ENCODE results near the gene PDRG1. TPM values are rescaled to one million over a fixed set of nuclear protein-coding genes. Genes with fewer than 3 reads are reported as not detected.

The PDRG1 gene
- total and polyA plus RNA-seq, 8 donors = 9.1 to 19.1 (median 16.1) TPM

DNA sequence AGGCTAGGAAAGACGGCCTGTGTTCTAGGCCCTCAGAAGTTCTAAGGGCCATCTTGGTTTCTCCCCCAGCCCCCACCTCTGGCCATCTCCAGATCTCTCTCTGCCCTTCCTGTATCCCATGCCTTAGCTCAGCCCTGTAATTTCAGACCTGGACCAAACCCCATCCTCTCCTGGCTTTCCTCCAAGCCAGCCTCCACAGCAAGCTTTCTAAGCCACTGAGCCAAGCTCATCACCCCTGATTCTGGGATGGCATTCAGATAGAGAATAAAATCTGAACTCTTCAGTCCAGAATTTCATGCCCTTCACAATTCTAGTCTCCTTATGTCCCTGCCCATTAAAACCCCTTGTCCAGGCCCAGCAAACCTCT lies 39.5 kb upstream of the PDRG1 start:
- H3K4me1 ChIP-seq = peaks cover 0 to 5% of the 10 kb centered on the region in 2 donors
- ATAC-seq (no peak), DNase-seq (no peak)
- H3K9me3 ChIP-seq = no peaks in the 10 kb centered on the region
- intact Hi-C loops (cut with DNase I) = no loop called here
- H3K36me3 ChIP-seq = no peaks in the 10 kb centered on the region
- H3K4me3 ChIP-seq = no peak overlapping the region
- TF ChIP-seq, protein P1, sequence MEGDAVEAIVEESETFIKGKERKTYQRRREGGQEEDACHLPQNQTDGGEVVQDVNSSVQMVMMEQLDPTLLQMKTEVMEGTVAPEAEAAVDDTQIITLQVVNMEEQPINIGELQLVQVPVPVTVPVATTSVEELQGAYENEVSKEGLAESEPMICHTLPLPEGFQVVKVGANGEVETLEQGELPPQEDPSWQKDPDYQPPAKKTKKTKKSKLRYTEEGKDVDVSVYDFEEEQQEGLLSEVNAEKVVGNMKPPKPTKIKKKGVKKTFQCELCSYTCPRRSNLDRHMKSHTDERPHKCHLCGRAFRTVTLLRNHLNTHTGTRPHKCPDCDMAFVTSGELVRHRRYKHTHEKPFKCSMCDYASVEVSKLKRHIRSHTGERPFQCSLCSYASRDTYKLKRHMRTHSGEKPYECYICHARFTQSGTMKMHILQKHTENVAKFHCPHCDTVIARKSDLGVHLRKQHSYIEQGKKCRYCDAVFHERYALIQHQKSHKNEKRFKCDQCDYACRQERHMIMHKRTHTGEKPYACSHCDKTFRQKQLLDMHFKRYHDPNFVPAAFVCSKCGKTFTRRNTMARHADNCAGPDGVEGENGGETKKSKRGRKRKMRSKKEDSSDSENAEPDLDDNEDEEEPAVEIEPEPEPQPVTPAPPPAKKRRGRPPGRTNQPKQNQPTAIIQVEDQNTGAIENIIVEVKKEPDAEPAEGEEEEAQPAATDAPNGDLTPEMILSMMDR (IDR thresholded peaks at IDR 0.05) = no peak
- H3K27ac ChIP-seq = no peak overlapping the region
- H3K27me3 ChIP-seq = peaks cover 19 to 34% of the 10 kb centered on the region in 2 donors

DNA sequence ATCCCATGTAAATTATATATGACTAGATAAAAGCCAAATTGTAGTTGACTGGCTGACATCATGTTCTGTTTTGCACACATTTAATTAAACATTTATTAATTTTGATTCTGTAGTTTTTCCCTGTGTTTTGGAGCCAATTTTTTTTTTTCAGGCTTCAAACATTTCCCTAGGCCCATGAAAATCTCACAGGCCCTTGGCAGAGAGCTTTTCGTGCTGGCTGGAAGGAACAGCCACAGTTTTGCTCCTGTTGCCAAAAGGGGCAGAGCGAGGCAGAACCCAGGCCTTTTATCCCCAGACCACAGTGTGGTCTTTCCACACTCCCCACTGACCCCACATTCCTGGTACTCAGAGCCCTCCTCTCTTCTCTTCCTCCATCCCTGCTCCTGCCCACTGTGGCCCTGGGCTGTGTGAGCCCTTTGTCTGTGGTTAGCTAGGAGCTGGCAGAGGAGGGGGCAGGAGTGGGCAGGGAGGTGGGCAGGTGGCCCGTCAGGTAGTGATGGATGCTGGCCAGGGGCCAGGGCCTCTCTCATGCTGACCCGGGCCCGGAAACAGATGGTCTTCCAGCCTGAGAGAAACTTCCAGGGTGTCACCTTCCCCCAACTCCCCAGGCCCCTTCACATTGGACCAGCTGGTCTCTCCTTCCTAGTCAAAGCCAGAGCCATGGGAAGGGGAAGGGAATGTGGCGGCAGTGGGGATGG lies 38.9 kb upstream of the PDRG1 start:
- intact Hi-C loops (cut with DNase I) = no loop called here
- peaks cover 0 to 5% of the 10 kb centered on the region in 2 donors for H3K4me1 ChIP-seq
- H3K36me3 ChIP-seq = no peaks in the 10 kb centered on the region
- H3K4me3 ChIP-seq = no peak overlapping the region
- no peak overlapping the region for H3K27ac ChIP-seq
- TF ChIP-seq, protein P1 (IDR thresholded peaks at IDR 0.05) = no peak
- H3K9me3 ChIP-seq = no peaks in the 10 kb centered on the region
- DNase-seq (peak in 1 of 4 donors; percentile 9), ATAC-seq (no peak)
- peaks cover 19 to 28% of the 10 kb centered on the region in 2 donors for H3K27me3 ChIP-seq

DNA sequence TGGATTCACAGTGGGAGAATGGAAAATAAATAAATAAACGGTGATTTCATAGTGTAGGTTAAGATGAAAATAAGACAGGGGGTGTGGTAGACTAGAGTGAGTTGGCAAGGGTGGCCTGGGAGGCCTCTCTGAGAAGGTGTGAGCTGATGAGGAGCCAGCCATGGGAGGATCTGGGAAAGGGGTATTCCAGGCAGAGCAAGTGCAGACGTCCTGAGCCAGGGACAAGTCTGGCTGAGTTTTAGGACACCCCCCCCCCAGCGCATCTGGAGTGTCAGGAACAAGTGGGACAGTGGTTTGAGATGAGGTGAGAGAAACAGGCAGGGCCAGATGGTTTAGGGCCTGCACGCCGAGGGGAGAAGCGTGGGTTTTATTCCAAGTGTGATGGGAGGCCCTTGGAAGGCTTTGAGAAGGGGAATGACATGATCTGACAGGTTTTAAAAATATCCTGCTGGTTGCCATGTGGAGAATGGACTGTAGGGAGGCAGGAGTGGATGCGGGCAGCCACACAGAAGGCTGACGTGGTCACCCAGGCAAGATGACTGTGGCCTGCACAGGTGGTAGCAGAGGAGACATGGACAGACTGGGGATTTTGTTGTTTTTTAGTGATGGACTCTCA lies 37.3 kb upstream of the PDRG1 start:
- no peak overlapping the region for H3K27ac ChIP-seq
- intact Hi-C loops (cut with DNase I) = no loop called here
- no peaks in the 10 kb centered on the region for H3K9me3 ChIP-seq
- ATAC-seq (no peak), DNase-seq (no peak)
- no peak overlapping the region for H3K4me3 ChIP-seq
- TF ChIP-seq, protein P1 (IDR thresholded peaks at IDR 0.05) = no peak
- H3K36me3 ChIP-seq = no peaks in the 10 kb centered on the region
- no peaks in the 10 kb centered on the region for H3K4me1 ChIP-seq
- H3K27me3 ChIP-seq = peaks cover 6 to 12% of the 10 kb centered on the region in 2 donors

DNA sequence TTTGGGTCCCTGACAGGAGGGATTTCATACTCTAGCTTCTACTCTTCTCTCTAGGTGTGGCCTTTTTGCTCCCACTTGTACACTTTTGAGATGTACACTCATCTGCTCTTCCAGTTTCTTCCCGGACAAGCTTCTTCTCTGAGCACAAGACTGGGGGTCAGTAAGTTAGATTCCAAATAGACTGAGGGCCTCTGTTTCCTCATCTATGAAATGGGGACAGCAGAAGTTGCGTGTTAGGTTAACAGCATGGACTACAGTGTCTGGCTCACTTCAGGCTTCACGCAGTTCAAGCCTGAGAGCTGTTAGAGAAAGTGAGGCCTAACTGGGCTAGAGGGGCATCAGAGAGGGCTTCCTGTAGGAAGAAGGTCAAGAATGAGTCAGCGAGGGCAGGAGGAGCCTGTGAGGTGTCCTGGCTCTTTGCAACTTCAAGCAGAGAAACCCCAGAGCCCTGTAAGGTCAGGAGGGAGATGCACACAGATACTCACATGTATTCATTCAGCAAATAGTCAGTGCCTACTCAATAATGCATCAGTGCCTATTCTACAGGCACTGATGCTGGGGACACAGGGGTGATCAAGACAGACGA lies 36.7 kb upstream of the PDRG1 start:
- Histone ChIP-seq H3K4me3 (no peak overlapping the region), H3K27ac (no peak overlapping the region), H3K9me3 (no peaks in the 10 kb centered on the region), H3K27me3 (peaks cover under 1 to 6% of the 10 kb centered on the region in 2 donors), H3K36me3 (no peaks in the 10 kb centered on the region), H3K4me1 (no peaks in the 10 kb centered on the region)
- TF ChIP-seq, protein P1 (IDR thresholded peaks at IDR 0.05) = no peak
- ATAC-seq (no peak), DNase-seq (no peak)
- intact Hi-C loops (cut with DNase I) = no loop called here

DNA sequence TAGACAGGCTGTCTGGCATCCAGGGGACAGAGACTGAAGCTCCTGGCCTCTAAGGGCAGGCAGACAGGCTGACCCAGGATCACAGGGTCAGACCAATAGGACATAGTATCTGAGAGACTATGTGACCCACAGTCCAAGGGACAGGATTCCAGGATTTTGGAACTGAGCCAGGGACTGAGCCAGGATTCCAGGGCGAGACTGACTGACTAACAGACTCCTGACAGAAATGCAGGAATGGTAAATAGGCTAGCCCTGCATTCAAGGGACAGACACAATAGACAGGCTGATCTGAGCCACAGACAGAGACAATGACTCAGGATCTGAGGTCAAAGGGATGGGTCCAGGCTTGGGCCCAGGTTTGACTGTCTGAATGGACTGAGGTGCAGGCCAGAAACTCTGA lies 35.9 kb upstream of the PDRG1 start:
- TF ChIP-seq, protein P1 (IDR thresholded peaks at IDR 0.05) = no peak
- intact Hi-C loops (cut with DNase I) = no loop called here
- Histone ChIP-seq H3K27ac (no peak overlapping the region), H3K9me3 (no peaks in the 10 kb centered on the region), H3K36me3 (no peaks in the 10 kb centered on the region), H3K27me3 (no peaks in the 10 kb centered on the region), H3K4me3 (no peak overlapping the region), H3K4me1 (no peaks in the 10 kb centered on the region)
- DNase-seq (no peak), ATAC-seq (no peak)

Measured in left lung (tissue), 10 donors.